Activated naive CD8-positive, alpha-beta T cell treated with anti-CD3 and anti-CD28 coated beads for 36 hours (primary cell): ENCODE data around the gene SF3B6. TPM values are rescaled to one million over a fixed set of nuclear protein-coding genes. Genes with fewer than 3 reads are reported as not detected.
"Not testable (repeated sequence)": the region's sequence is repeated elsewhere in the genome, so short reads cannot be mapped to it uniquely, and the experiment has no call there.

ENCODE experiments used
- DNase-seq: peaks from one replicate; pipeline ENCODE4 v3.0.0; 2021
- H3K27ac Mint-ChIP-seq: one replicate; pipeline ENCODE4 v1.8.0; 2022; ENCODE audit warnings: mild to moderate bottlenecking, moderate library complexity, mixed read lengths
- H3K27me3 Mint-ChIP-seq: one replicate; pipeline ENCODE4 v1.8.0; 2022; ENCODE audit warnings: mild to moderate bottlenecking, mixed read lengths
- H3K36me3 Mint-ChIP-seq: one replicate; pipeline ENCODE4 v1.8.0; 2021; ENCODE audit warnings: mild to moderate bottlenecking, mixed read lengths
- H3K4me1 Mint-ChIP-seq: one replicate; pipeline ENCODE4 v1.8.0; 2021; ENCODE audit warnings: mixed read lengths
- H3K4me3 Mint-ChIP-seq: one replicate; pipeline ENCODE4 v1.8.0; 2022; ENCODE audit warnings: mild to moderate bottlenecking, moderate library complexity, mixed read lengths
- H3K9me3 Mint-ChIP-seq: one replicate; pipeline ENCODE4 v1.8.0; 2022; ENCODE audit warnings: mixed read lengths
- total RNA-seq, 2 experiments: library from RNA; stranded (reverse); gene quantifications; one replicate each; pipeline ENCODE4 v1.2.3, GENCODE V29; 2021

SF3B6 gene
- total RNA-seq, 2 experiments from 2014 or later, result 159 to 165 TPM

- Mint-ChIP-seq H3K4me1 (no peaks in the 10 kb centered on the region), H3K27me3 (no peaks in the 10 kb centered on the region), H3K27ac (no peak overlapping the region), H3K4me3 (no peak overlapping the region), H3K9me3 (peaks cover 25% of the 10 kb centered on the region), H3K36me3 (peaks cover 11% of the 10 kb centered on the region)
- DNase-seq, result no peak
Observed at GRCh38 chr2:24104906-24105305, 28.8 kb upstream of the SF3B6 start.

GRCh38 chr2:24104110-24104650, 28.1 kb upstream of the SF3B6 start:
- H3K27me3 Mint-ChIP-seq, result no peaks in the 10 kb centered on the region
- no peak for DNase-seq
- H3K4me3 Mint-ChIP-seq, result no peak overlapping the region
- H3K4me1 Mint-ChIP-seq, result no peaks in the 10 kb centered on the region
- H3K27ac Mint-ChIP-seq, result no peak overlapping the region
- peaks cover 11% of the 10 kb centered on the region for H3K36me3 Mint-ChIP-seq
- H3K9me3 Mint-ChIP-seq, result peaks cover 21% of the 10 kb centered on the region

GRCh38 chr2:24102677-24103076, 26.6 kb upstream of the SF3B6 start:
- Mint-ChIP-seq H3K4me1 (no peaks in the 10 kb centered on the region), H3K9me3 (peaks cover 16% of the 10 kb centered on the region), H3K36me3 (peaks cover 10% of the 10 kb centered on the region), H3K27me3 (no peaks in the 10 kb centered on the region), H3K27ac (no peak overlapping the region), H3K4me3 (no peak overlapping the region)
- no peak for DNase-seq

DNA sequence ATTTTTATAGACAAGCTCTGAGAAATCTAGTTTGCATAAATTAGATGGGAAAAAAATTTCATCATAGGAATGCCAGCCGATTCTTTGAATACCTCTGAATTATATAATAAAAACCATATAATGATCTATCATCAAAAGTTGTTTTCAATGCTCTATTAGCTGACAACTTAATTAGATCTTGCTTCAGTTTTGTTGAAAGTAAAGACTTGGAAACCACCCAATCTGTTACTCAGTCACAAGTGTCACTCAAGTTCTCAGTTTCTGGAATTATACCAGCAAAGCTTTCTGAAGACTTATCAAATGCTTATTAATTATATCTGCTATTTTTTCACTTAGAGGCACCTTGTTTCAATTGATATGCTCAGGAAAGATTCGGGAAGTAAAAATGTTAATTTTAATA, 25.9 kb upstream of the SF3B6 start:
- H3K4me3 Mint-ChIP-seq, result no peak overlapping the region
- no peaks in the 10 kb centered on the region for H3K27me3 Mint-ChIP-seq
- no peak for DNase-seq
- H3K36me3 Mint-ChIP-seq, result peaks cover 10% of the 10 kb centered on the region
- H3K4me1 Mint-ChIP-seq, result no peaks in the 10 kb centered on the region
- H3K27ac Mint-ChIP-seq, result no peak overlapping the region
- peaks cover 11% of the 10 kb centered on the region for H3K9me3 Mint-ChIP-seq

GRCh38 chr2:24100732-24101131, 24.6 kb upstream of the SF3B6 start:
- not testable (repeated sequence) for H3K4me3 Mint-ChIP-seq, H3K27me3 Mint-ChIP-seq, DNase-seq, H3K27ac Mint-ChIP-seq, H3K9me3 Mint-ChIP-seq, H3K4me1 Mint-ChIP-seq
- peaks cover 18% of the 10 kb centered on the region for H3K36me3 Mint-ChIP-seq

GRCh38 chr2:24095171-24095677, 19.1 kb upstream of the SF3B6 start:
- H3K27ac Mint-ChIP-seq, DNase-seq, H3K9me3 Mint-ChIP-seq, H3K27me3 Mint-ChIP-seq, H3K4me1 Mint-ChIP-seq, H3K4me3 Mint-ChIP-seq: not testable (repeated sequence)
- peaks cover 13% of the 10 kb centered on the region for H3K36me3 Mint-ChIP-seq

DNA sequence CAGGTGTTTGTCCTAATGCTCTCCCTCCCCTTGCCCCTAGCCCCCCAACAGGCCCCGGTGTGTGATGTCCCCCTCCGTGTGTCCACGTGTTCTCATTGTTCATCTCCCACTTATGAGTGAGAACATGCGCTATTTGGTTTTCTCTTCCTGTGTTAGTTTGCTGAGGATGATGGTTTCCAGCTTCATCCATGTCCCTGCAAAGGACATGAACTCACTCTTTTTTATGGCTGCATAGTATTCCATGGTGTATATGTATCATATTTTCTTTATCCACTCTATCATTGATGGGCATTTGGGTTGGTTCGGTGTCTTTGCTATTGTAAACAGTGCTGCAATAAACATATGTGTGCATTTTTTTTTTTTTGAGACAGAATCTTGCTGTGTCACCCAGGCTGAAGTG, 17.1 kb upstream of the SF3B6 start:
- not testable (repeated sequence) for H3K27me3 Mint-ChIP-seq, H3K27ac Mint-ChIP-seq, H3K9me3 Mint-ChIP-seq, DNase-seq, H3K4me1 Mint-ChIP-seq, H3K4me3 Mint-ChIP-seq
- H3K36me3 Mint-ChIP-seq, result peaks cover 13% of the 10 kb centered on the region

DNA sequence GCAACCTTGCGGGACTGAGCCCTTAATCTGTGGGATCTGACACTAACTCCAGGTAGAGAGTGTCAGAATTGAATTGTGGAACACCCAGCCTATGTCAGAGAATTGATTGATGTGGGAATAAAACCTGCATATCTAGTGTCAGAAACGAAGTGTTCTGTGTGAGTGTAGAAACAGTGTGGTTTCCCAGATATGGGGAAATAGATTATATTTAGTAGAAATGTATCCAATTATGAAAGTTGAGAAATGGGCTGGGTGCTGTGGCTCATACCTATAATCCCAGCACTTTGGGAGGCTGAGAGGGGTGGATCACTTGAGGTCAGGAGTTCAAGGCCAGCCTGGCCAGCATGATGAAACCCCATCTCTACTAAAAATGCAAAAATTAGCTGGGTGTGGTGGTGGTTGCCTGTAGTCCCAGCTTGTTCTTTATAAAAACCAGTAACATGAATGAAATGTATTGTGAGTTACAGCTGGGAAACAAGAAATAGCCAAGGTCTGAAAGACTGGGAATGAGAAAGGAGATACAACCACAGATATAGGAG, 12.8 kb upstream of the SF3B6 start:
- Mint-ChIP-seq H3K9me3 (peaks cover 3% of the 10 kb centered on the region), H3K27me3 (no peaks in the 10 kb centered on the region), H3K4me1 (peaks cover 8% of the 10 kb centered on the region), H3K36me3 (peaks cover 3% of the 10 kb centered on the region), H3K4me3 (no peak overlapping the region), H3K27ac (no peak overlapping the region)
- DNase-seq, result no peak

- Mint-ChIP-seq H3K9me3 (no peaks in the 10 kb centered on the region), H3K4me1 (peaks cover 14% of the 10 kb centered on the region), H3K27ac (no peak overlapping the region), H3K27me3 (no peaks in the 10 kb centered on the region), H3K4me3 (no peak overlapping the region), H3K36me3 (peaks cover 2% of the 10 kb centered on the region)
- no peak for DNase-seq
Observed at GRCh38 chr2:24087032-24087431, 10.9 kb upstream of the SF3B6 start.

GRCh38 chr2:24086241-24086640, 10.1 kb upstream of the SF3B6 start:
- Mint-ChIP-seq H3K27ac (no peak overlapping the region), H3K9me3 (no peaks in the 10 kb centered on the region), H3K27me3 (no peaks in the 10 kb centered on the region), H3K4me3 (no peak overlapping the region), H3K36me3 (peaks cover 6% of the 10 kb centered on the region), H3K4me1 (peaks cover 14% of the 10 kb centered on the region)
- no peak for DNase-seq

DNA sequence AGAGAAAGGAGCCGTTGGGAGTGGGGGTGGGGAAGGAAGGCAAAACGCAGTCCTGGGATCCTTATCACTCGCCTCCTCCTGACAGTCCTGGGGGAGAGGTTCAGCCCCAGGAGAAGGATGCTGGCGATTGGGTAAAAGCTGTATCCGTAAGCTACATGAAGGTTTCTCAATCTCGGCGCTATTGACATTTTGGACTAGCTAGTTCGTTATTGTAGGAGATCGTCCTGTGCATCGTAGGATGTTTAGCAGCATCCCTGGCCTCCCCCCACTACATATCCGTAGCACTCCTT, 9.0 kb upstream of the SF3B6 start:
- Mint-ChIP-seq H3K4me1 (peaks cover 14% of the 10 kb centered on the region), H3K27me3 (no peaks in the 10 kb centered on the region), H3K9me3 (no peaks in the 10 kb centered on the region), H3K27ac (no peak overlapping the region), H3K4me3 (peak overlapping the region; percentile 87), H3K36me3 (peaks cover 6% of the 10 kb centered on the region)
- no peak for DNase-seq

DNA sequence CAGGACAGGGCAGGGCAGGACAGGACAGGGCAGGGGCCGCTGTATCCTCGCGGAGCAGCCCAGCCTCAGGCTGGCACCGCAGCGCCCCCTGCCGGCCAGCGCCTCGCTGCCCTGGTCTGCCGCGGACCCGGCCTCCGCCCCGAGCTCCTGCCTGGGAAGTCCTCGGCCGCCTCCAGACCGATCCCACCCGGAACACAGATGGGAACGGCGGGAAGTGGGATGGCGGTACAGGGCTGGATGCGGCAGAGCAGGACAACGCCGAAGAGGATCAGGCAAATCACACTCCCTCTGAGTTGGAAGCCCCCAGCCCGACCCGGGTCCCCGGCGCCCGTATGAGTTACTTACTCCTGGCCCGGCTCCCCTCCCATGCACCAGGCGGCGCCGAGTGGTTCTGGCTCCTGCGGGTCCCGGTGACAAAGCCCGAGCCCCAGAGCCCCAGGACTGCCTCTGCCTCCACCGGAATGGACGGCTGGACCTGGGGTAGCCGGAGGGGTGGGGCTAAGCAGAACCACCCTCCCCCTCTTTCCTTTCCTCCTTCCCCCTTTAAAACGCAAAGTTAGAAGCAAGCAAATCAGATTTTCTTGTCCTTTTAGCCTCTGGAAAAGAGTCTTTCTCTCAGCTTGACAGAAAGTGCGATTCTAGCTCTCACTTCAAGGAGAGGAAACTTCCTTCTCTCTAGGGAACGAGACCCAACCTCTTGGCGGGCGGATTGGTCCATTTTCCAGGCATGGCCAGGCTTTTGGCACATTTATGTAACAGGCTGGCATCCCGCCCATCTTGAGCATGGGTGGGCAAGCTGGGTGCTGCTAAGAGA, 8.5 kb upstream of the SF3B6 start, which contains the start of gene TP53I3:
Gene TP53I3 (minus strand): TSS at position 449 of the 814 bp plus-strand sequence. CDS start 508 bp downstream, outside the sequence.
- Mint-ChIP-seq H3K4me1 (peaks cover 14% of the 10 kb centered on the region), H3K9me3 (no peaks in the 10 kb centered on the region), H3K27me3 (no peaks in the 10 kb centered on the region), H3K36me3 (peaks cover 6% of the 10 kb centered on the region), H3K4me3 (peak within 1 kb of the TSS; percentile 87), H3K27ac (peak within 1 kb of the TSS; percentile 84)
- peak; percentile 89 for DNase-seq

GRCh38 chr2:24083567-24084385, 7.7 kb upstream of the SF3B6 start:
- Mint-ChIP-seq H3K27me3 (no peaks in the 10 kb centered on the region), H3K27ac (peak overlapping the region; percentile 84), H3K4me1 (peaks cover 14% of the 10 kb centered on the region), H3K9me3 (no peaks in the 10 kb centered on the region), H3K4me3 (peak overlapping the region; percentile 87), H3K36me3 (peaks cover 6% of the 10 kb centered on the region)
- DNase-seq, result peak; percentile 58

- H3K27ac Mint-ChIP-seq, result no peak overlapping the region
- H3K36me3 Mint-ChIP-seq, result peaks cover 6% of the 10 kb centered on the region
- DNase-seq, result no peak
- no peaks in the 10 kb centered on the region for H3K9me3 Mint-ChIP-seq
- H3K4me3 Mint-ChIP-seq, result peak overlapping the region; percentile 87
- peaks cover 16% of the 10 kb centered on the region for H3K4me1 Mint-ChIP-seq
- H3K27me3 Mint-ChIP-seq, result no peaks in the 10 kb centered on the region
Observed at GRCh38 chr2:24082787-24083566, 6.9 kb upstream of the SF3B6 start.
